Aorta (tissue), 5 donors: ENCODE results near the gene BDKRB1. TPM values are rescaled to one million over a fixed set of nuclear protein-coding genes. Genes with fewer than 3 reads are reported as not detected.

Experiments used
- ATAC-seq: fragments of 200-7000 bp; cut with Tn5 transposase; one replicate; pipeline ENCODE4 v1.9.1; 2022; ENCODE audit warnings: moderate library complexity; ENCODE audit not compliant: low FRiP score
- DNase-seq, 2 donors: peaks; one replicate each; pipeline ENCODE4 v3.0.0-alpha.2; 2020
- H3K27ac ChIP-seq, 2 donors: one replicate each; pipeline ENCODE4 v1.5.1; 2013; ENCODE audit warnings: low read length in 2 of 2, mild to moderate bottlenecking in 2 of 2, moderate library complexity in 2 of 2, control low read depth in 1 of 2, inconsistent platforms in 1 of 2, low read depth in 1 of 2
- H3K27me3 ChIP-seq, 2 donors: one replicate each; pipeline ENCODE4 v1.6.1; 2013; ENCODE audit warnings: control low read depth in 1 of 2, low read length in 1 of 2, mild to moderate bottlenecking in 1 of 2, moderate library complexity in 1 of 2; ENCODE audit not compliant: insufficient read depth in 2 of 2, control insufficient read depth in 1 of 2
- H3K36me3 ChIP-seq, 2 donors: one replicate each; pipeline ENCODE4 v1.6.1; 2013; ENCODE audit warnings: control low read depth in 1 of 2, low read length in 1 of 2, mild to moderate bottlenecking in 1 of 2; ENCODE audit not compliant: insufficient read depth in 2 of 2, control insufficient read depth in 1 of 2
- H3K4me1 ChIP-seq, 2 donors: one replicate each; pipeline ENCODE4 v1.6.1; 2013; ENCODE audit warnings: low read length in 2 of 2, control low read depth in 1 of 2, mild to moderate bottlenecking in 1 of 2, moderate library complexity in 1 of 2; ENCODE audit not compliant: insufficient read depth in 2 of 2, control insufficient read depth in 1 of 2
- H3K4me3 ChIP-seq, 2 donors: one replicate each; pipeline ENCODE4 v1.5.1; 2013; ENCODE audit warnings: low read length in 2 of 2, control low read depth in 1 of 2, mild to moderate bottlenecking in 1 of 2
- H3K9me3 ChIP-seq: one replicate; pipeline ENCODE4 v1.6.1; 2013; ENCODE audit warnings: mild to moderate bottlenecking, low read length; ENCODE audit not compliant: control insufficient read depth
- WGBS, 2 donors: extraction: QIAGEN DNeasy Blood & Tissue Kit; methylation state at CpG; one replicate each; pipeline ENCODE4 v1.1.7; 2013; 5-methylcytosine and 5-hydroxymethylcytosine counted together
- intact Hi-C, 2 donors: fragments of 100-400 bp; cut with DNase I; formaldehyde crosslinking; loops; one replicate each; pipeline versions ENCODE4 v1.14.2 to v1.15.0; 2022
- polyA plus RNA-seq, 2 donors: library from polyadenylated mRNA; stranded (reverse); fragments of 200-250 nt; gene quantifications; one replicate each; pipeline ENCODE4 v1.2.3, GENCODE V29; 2013
- total RNA-seq, 2 donors: library from RNA; stranded (reverse); fragmentation: NEBNext Ultra II Directional; extraction: Animal tissue kit (Norgen Biotek cat#: 25700); gene quantifications; one replicate each; pipeline ENCODE4 v1.2.1, GENCODE V29; 2021
- donor health status: healthy with polysubstance abuse.
- donor health status: Bipolar disorder and iron deficiency.
- donor health status: DM: no; HTN: no; CAD: no.
- donor health status: DM: no; HTN: no; CAD: no.
- donor health status: DM: yes; HTN: yes; CAD: no.

The BDKRB1 gene
- total and polyA plus RNA-seq, 4 donors: 0.18 to 2.8 (median 0.36) TPM; not detected in 1

- Histone ChIP-seq H3K9me3 (no peaks in the 10 kb centered on the region), H3K27ac (no peak overlapping the region), H3K27me3 (no peaks in the 10 kb centered on the region), H3K4me3 (no peak overlapping the region), H3K4me1 (no peaks in the 10 kb centered on the region), H3K36me3 (no peaks in the 10 kb centered on the region)
- WGBS, 2 donors: 56 to 60% methylated on average over 3 of the region's 3 CpGs
- DNase-seq: no peak
- ATAC-seq: no peak
- intact Hi-C loops: no loop called here
Measured at GRCh38 chr14:96250485-96250884, 5.5 kb upstream of the BDKRB1 start.

- 70 to 73% methylated on average over 4 of the region's 4 CpGs for WGBS, 2 donors
- Histone ChIP-seq H3K4me3 (no peak overlapping the region), H3K27me3 (no peaks in the 10 kb centered on the region), H3K9me3 (no peaks in the 10 kb centered on the region), H3K4me1 (no peaks in the 10 kb centered on the region), H3K36me3 (no peaks in the 10 kb centered on the region), H3K27ac (no peak overlapping the region)
- intact Hi-C loops: no loop called here
- no peak for ATAC-seq
- DNase-seq: no peak
Measured at GRCh38 chr14:96251656-96252155, 4.3 kb upstream of the BDKRB1 start.

DNA sequence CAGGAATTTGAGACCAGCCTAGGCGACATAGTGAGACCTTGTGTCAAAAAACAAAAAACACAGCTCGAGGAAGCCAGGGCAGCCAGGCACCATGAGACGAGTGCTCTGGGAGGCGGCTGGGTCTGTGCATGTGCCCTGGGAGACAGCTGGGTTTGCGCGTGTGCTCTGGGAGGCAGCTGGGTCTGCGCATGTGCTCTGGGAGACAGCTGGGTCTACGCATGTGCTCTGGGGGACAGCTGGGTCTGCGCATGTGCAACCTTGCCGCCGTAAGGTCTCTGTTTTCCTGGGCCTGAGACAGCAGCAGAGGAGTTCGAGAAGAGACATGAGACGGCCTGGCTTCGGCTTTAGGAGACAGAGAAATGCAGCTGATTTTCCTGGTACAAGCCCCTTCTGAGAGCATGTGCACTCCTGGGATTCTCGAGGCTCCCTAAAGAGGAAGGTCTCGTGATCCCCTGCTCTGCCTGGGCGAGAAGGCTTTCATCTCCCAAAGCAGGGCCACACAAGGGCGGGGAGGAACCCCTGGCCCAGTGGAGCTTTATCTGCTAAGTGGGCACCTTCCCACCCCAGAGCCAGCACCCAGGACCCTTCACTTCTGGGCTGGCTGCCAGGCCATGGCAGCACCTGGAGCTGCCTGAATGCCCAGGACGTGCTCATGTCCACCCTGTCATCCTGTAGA lies 3.5 kb upstream of the BDKRB1 start:
- WGBS, 2 donors: 82 to 85% methylated on average over 19 of the region's 19 CpGs
- Histone ChIP-seq H3K4me3 (no peak overlapping the region), H3K36me3 (no peaks in the 10 kb centered on the region), H3K4me1 (no peaks in the 10 kb centered on the region), H3K27ac (no peak overlapping the region), H3K9me3 (no peaks in the 10 kb centered on the region), H3K27me3 (no peaks in the 10 kb centered on the region)
- DNase-seq (no peak), ATAC-seq (no peak)
- intact Hi-C loops: no loop called here

DNA sequence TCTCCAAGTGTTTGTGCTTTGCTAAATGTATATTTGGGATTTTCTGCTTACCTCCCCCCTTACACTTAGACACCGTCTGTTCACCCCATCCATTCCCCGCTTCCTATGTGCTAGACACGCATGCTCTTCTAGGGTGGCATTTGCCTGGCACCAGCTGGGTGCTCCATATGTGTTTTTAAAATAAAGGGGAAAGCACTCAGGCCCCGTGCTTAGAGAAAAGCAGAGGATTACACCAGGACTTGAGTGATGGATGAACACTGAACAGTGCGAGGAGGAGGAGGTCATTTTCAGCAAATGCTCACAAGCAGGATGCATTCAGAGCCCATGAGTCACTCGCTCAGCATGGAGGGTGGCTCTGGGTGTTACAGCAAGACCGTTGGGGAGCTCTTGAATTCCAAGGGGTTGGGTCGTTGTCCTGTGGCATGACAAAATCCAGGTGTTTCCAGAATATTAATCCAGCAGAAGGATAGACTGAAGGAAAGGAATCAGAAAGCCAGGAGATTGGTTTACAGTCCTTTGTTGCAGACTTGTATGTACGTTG lies 2.9 kb upstream of the BDKRB1 start:
- Histone ChIP-seq H3K27me3 (no peaks in the 10 kb centered on the region), H3K27ac (no peak overlapping the region), H3K36me3 (no peaks in the 10 kb centered on the region), H3K4me3 (no peak overlapping the region), H3K4me1 (no peaks in the 10 kb centered on the region), H3K9me3 (no peaks in the 10 kb centered on the region)
- 39 to 44% methylated on average over 9 of the region's 9 CpGs for WGBS, 2 donors
- intact Hi-C loops: no loop called here
- ATAC-seq (no peak), DNase-seq (no peak)

GRCh38 chr14:96254687-96255086 lies 1.3 kb upstream of the BDKRB1 start:
- DNase-seq (no peak), ATAC-seq (no peak)
- Histone ChIP-seq H3K27me3 (no peaks in the 10 kb centered on the region), H3K4me1 (no peaks in the 10 kb centered on the region), H3K4me3 (no peak overlapping the region), H3K9me3 (no peaks in the 10 kb centered on the region), H3K36me3 (no peaks in the 10 kb centered on the region), H3K27ac (no peak overlapping the region)
- intact Hi-C loops: no loop called here
- WGBS, 2 donors: 79% methylated on average over 11 of the region's 11 CpGs

- no peaks in the 10 kb centered on the region for H3K9me3 ChIP-seq
- H3K27ac ChIP-seq: no peak overlapping the region
- intact Hi-C loops: no loop called here
- no peaks in the 10 kb centered on the region for H3K4me1 ChIP-seq
- no peak for ATAC-seq
- 69 to 72% methylated on average over 4 of the region's 4 CpGs for WGBS, 2 donors
- no peaks in the 10 kb centered on the region for H3K27me3 ChIP-seq
- DNase-seq: no peak
- H3K36me3 ChIP-seq: no peaks in the 10 kb centered on the region
- no peak overlapping the region for H3K4me3 ChIP-seq
Measured at GRCh38 chr14:96256407-96256806, 397 bp downstream of the BDKRB1 start.

- H3K27me3 ChIP-seq: no peaks in the 10 kb centered on the region
- no peak for DNase-seq
- H3K4me3 ChIP-seq: no peak overlapping the region
- H3K4me1 ChIP-seq: no peaks in the 10 kb centered on the region
- intact Hi-C loops: no loop called here
- WGBS, 2 donors: 71 to 77% methylated on average over 8 of the region's 8 CpGs
- ATAC-seq: no peak
- H3K9me3 ChIP-seq: no peaks in the 10 kb centered on the region
- no peak overlapping the region for H3K27ac ChIP-seq
- no peaks in the 10 kb centered on the region for H3K36me3 ChIP-seq
Measured at GRCh38 chr14:96257056-96257455, 1.0 kb downstream of the BDKRB1 start.

DNA sequence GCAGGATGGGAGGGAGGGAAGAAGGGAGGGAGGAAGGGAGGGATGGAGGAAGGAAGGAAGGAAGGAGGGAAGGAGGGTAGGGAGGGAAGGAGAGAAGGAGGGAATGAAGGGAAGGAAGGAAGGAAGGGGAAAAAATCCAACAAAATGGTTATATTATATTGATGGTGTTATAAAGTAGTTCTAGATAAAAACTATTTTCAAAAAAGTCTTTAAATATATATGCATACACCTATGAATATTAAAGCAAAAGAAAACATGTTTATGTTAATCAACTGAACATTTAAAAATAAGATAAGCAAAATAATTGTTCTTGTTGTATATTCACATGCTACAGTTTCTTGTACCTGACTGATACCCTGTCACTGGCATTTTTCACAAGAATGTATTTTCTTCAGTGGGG lies 1.9 kb downstream of the BDKRB1 start:
- no peak for ATAC-seq
- Histone ChIP-seq H3K4me1 (no peaks in the 10 kb centered on the region), H3K27me3 (no peaks in the 10 kb centered on the region), H3K36me3 (no peaks in the 10 kb centered on the region), H3K9me3 (no peaks in the 10 kb centered on the region), H3K4me3 (no peak overlapping the region), H3K27ac (no peak overlapping the region)
- no peak for DNase-seq
- intact Hi-C loops: no loop called here

GRCh38 chr14:96260341-96260821 lies 4.4 kb downstream of the BDKRB1 start:
- DNase-seq: no peak

More at GRCh38 chr14:96260341-96260821, 4.4 kb downstream of the BDKRB1 start:
- Histone ChIP-seq H3K4me1 (no peaks in the 10 kb centered on the region), H3K27ac (no peak overlapping the region), H3K27me3 (no peaks in the 10 kb centered on the region), H3K9me3 (no peaks in the 10 kb centered on the region), H3K36me3 (no peaks in the 10 kb centered on the region), H3K4me3 (no peak overlapping the region)
- 57 to 67% methylated on average over 2 of the region's 2 CpGs for WGBS, 2 donors
- intact Hi-C loops: no loop called here
- ATAC-seq: no peak
